Measurements from ENCODE around the gene ZBED4. TPM values are rescaled to one million over a fixed set of nuclear protein-coding genes. Genes with fewer than 3 reads are reported as not detected.
A peak's percentile ranks its signal among the peaks of the same experiment; 100 is the strongest.

ZBED4 gene
- total RNA-seq, 2 donors from 2014 or later, result 9.6 to 17.1 TPM

- WGBS, 2 donors, result 85 to 96% methylated on average over 9 of the region's 9 CpGs
Observed at GRCh38 chr22:49879871-49880270, 26.2 kb downstream of the ZBED4 start.

GRCh38 chr22:49880281-49880680 lies 26.6 kb downstream of the ZBED4 start:
- no peaks in the 10 kb centered on the region for H3K27me3 ChIP-seq
- no peak for TF ChIP-seq CTCF (IDR thresholded peaks at IDR 0.05)
- TF ChIP-seq POLR2A (IDR thresholded peaks at IDR 0.05), result no peak
- intact Hi-C loops (cut with DNase I), result no loop called here
- H3K9me3 ChIP-seq, result no peaks in the 10 kb centered on the region
- H3K36me3 ChIP-seq (replicated peaks in 1 of 2; ENCODE audit: insufficient read depth in 1 of 2, low read depth in 2 of 2), result peaks cover 0 to 3% of the 10 kb centered on the region in 2 donors
- no peaks in the 10 kb centered on the region for H3K4me1 ChIP-seq
- DNase-seq (no peak), ATAC-seq (no peak)
- H3K4me3 ChIP-seq, result no peak overlapping the region
- no peak overlapping the region for H3K27ac ChIP-seq
- WGBS, 2 donors, result 82 to 85% methylated on average over 16 to 20 of the region's 20 CpGs

More at GRCh38 chr22:49879871-49880270, 26.2 kb downstream of the ZBED4 start:
- no peaks in the 10 kb centered on the region for H3K9me3 ChIP-seq
- H3K4me1 ChIP-seq, result no peaks in the 10 kb centered on the region
- intact Hi-C loops (cut with DNase I), result no loop called here
- no peak for DNase-seq
- TF ChIP-seq POLR2A (IDR thresholded peaks at IDR 0.05) (no peak), CTCF (IDR thresholded peaks at IDR 0.05) (no peak)
- no peaks in the 10 kb centered on the region for H3K27me3 ChIP-seq
- no peak for ATAC-seq
- H3K36me3 ChIP-seq (replicated peaks in 1 of 2; ENCODE audit: insufficient read depth in 1 of 2, low read depth in 2 of 2), result peaks cover 0 to 3% of the 10 kb centered on the region in 2 donors
- H3K27ac ChIP-seq, result no peak overlapping the region
- H3K4me3 ChIP-seq, result no peak overlapping the region

GRCh38 chr22:49881856-49882255 lies 28.2 kb downstream of the ZBED4 start:
- H3K36me3 ChIP-seq (replicated peaks in 1 of 2; ENCODE audit: insufficient read depth in 1 of 2, low read depth in 2 of 2), result peaks cover 0 to 12% of the 10 kb centered on the region in 2 donors
- no peaks in the 10 kb centered on the region for H3K27me3 ChIP-seq
- ATAC-seq, result no peak
- no peaks in the 10 kb centered on the region for H3K4me1 ChIP-seq
- DNase-seq, result no peak
- no peak overlapping the region for H3K4me3 ChIP-seq
- WGBS, 2 donors, result 96 to 100% methylated on average over 2 of the region's 2 CpGs
- TF ChIP-seq CTCF (IDR thresholded peaks at IDR 0.05), result no peak
- TF ChIP-seq POLR2A (IDR thresholded peaks at IDR 0.05), result no peak
- no peaks in the 10 kb centered on the region for H3K9me3 ChIP-seq
- H3K27ac ChIP-seq, result no peak overlapping the region
- intact Hi-C loops (cut with DNase I), result no loop called here

- Histone ChIP-seq H3K36me3 (replicated peaks in 1 of 2; ENCODE audit: insufficient read depth in 1 of 2, low read depth in 2 of 2) (peaks cover 0 to 12% of the 10 kb centered on the region in 2 donors), H3K27ac (no peak overlapping the region), H3K4me1 (no peaks in the 10 kb centered on the region), H3K4me3 (no peak overlapping the region), H3K27me3 (no peaks in the 10 kb centered on the region), H3K9me3 (no peaks in the 10 kb centered on the region)
- DNase-seq (peak in 1 of 4 donors; percentile 9), ATAC-seq (no peak)
- TF ChIP-seq POLR2A (IDR thresholded peaks at IDR 0.05) (no peak), CTCF (IDR thresholded peaks at IDR 0.05) (no peak)
- intact Hi-C loops (cut with DNase I), result no loop called here
- 86 to 89% methylated on average over 21 of the region's 21 CpGs for whole genome bisulfite sequencing, 2 donors
Observed at GRCh38 chr22:49882519-49883293, 29.1 kb downstream of the ZBED4 start.

- H3K27ac ChIP-seq, result no peak overlapping the region
- no peak overlapping the region for H3K4me3 ChIP-seq
- no peaks in the 10 kb centered on the region for H3K9me3 ChIP-seq
- H3K4me1 ChIP-seq, result no peaks in the 10 kb centered on the region
- no peaks in the 10 kb centered on the region for H3K27me3 ChIP-seq
- intact Hi-C loops (cut with DNase I), result no loop called here
- WGBS, 2 donors, result 90 to 97% methylated on average over 4 of the region's 4 CpGs
- DNase-seq (no peak), ATAC-seq (no peak)
- TF ChIP-seq POLR2A (IDR thresholded peaks at IDR 0.05) (no peak), CTCF (IDR thresholded peaks at IDR 0.05) (no peak)
- H3K36me3 ChIP-seq (replicated peaks in 1 of 2; ENCODE audit: insufficient read depth in 1 of 2, low read depth in 2 of 2), result peaks cover 0 to 12% of the 10 kb centered on the region in 2 donors
Observed at GRCh38 chr22:49883294-49883640, 29.6 kb downstream of the ZBED4 start.

All from body of pancreas (tissue), 4 donors.